ENCODE data around the gene FLRT1. TPM values are rescaled to one million over a fixed set of nuclear protein-coding genes. Genes with fewer than 3 reads are reported as not detected.

Gene FLRT1
- total RNA-seq, 4 donors from 2014 or later = 1.1 to 4.7 (median 3.6) TPM

GRCh38 chr11:64063777-64064176 is 28.0 kb downstream of the FLRT1 start:
- 80 to 81% methylated on average over 6 to 7 of the region's 13 CpGs for WGBS, 2 donors (ENCODE audit: low coverage in 1 of 2)
- TF ChIP-seq POLR2AphosphoS5 (IDR thresholded peaks at IDR 0.05) (no peak), CTCF (IDR thresholded peaks at IDR 0.05) (no peak), EP300 (IDR thresholded peaks at IDR 0.05) (no peak), POLR2A (IDR thresholded peaks at IDR 0.05) (no peak)
- Histone ChIP-seq H3K27ac (no peak overlapping the region), H3K36me3 (no peaks in the 10 kb centered on the region), H3K4me1 (peaks cover 0 to 17% (median 3%) of the 10 kb centered on the region in 3 donors), H3K9me3 (no peaks in the 10 kb centered on the region), H3K27me3 (peaks cover 17% of the 10 kb centered on the region), H3K4me3 (no peak overlapping the region)
- no peak for ATAC-seq

GRCh38 chr11:64064374-64065140 is 28.8 kb downstream of the FLRT1 start:
- no peak for ATAC-seq
- Histone ChIP-seq H3K4me3 (no peak overlapping the region), H3K36me3 (no peaks in the 10 kb centered on the region), H3K27ac (no peak overlapping the region), H3K27me3 (peaks cover 17% of the 10 kb centered on the region), H3K4me1 (peaks cover 0 to 17% (median 3%) of the 10 kb centered on the region in 3 donors), H3K9me3 (no peaks in the 10 kb centered on the region)
- WGBS, 2 donors (ENCODE audit: low coverage in 1 of 2) = 0 to 63% methylated on average over 1 to 2 of the region's 17 CpGs
- TF ChIP-seq EP300 (IDR thresholded peaks at IDR 0.05) (no peak), POLR2AphosphoS5 (IDR thresholded peaks at IDR 0.05) (no peak), POLR2A (IDR thresholded peaks at IDR 0.05) (no peak), CTCF (IDR thresholded peaks at IDR 0.05) (no peak)

GRCh38 chr11:64065141-64065465 is 29.4 kb downstream of the FLRT1 start:
- ATAC-seq = no peak
- H3K36me3 ChIP-seq = no peaks in the 10 kb centered on the region
- peaks cover 17% of the 10 kb centered on the region for H3K27me3 ChIP-seq
- TF ChIP-seq POLR2A (IDR thresholded peaks at IDR 0.05) (no peak), EP300 (IDR thresholded peaks at IDR 0.05) (no peak), CTCF (IDR thresholded peaks at IDR 0.05) (no peak), POLR2AphosphoS5 (IDR thresholded peaks at IDR 0.05) (no peak)
- 83 to 94% methylated on average over 2 to 10 of the region's 11 CpGs for WGBS, 2 donors (ENCODE audit: low coverage in 1 of 2)
- no peak overlapping the region for H3K4me3 ChIP-seq
- no peak overlapping the region for H3K27ac ChIP-seq
- peaks cover 0 to 16% (median 3%) of the 10 kb centered on the region in 3 donors for H3K4me1 ChIP-seq
- no peaks in the 10 kb centered on the region for H3K9me3 ChIP-seq

GRCh38 chr11:64065712-64066111 is 30.0 kb downstream of the FLRT1 start:
- ATAC-seq = no peak
- no peak overlapping the region for H3K27ac ChIP-seq
- 91 to 100% methylated on average over 2 to 8 of the region's 10 CpGs for WGBS, 2 donors (ENCODE audit: low coverage in 1 of 2)
- H3K4me1 ChIP-seq = peaks cover 0 to 10% (median 3%) of the 10 kb centered on the region in 3 donors
- no peaks in the 10 kb centered on the region for H3K9me3 ChIP-seq
- H3K27me3 ChIP-seq = peaks cover 17% of the 10 kb centered on the region
- H3K36me3 ChIP-seq = no peaks in the 10 kb centered on the region
- no peak overlapping the region for H3K4me3 ChIP-seq
- TF ChIP-seq CTCF (IDR thresholded peaks at IDR 0.05) = no peak
- no peak for TF ChIP-seq EP300 (IDR thresholded peaks at IDR 0.05)
- no peak for TF ChIP-seq POLR2AphosphoS5 (IDR thresholded peaks at IDR 0.05)
- TF ChIP-seq POLR2A (IDR thresholded peaks at IDR 0.05) = no peak

All from gastroesophageal sphincter (tissue), 4 donors.